Measurements from ENCODE around the gene SLC5A5. TPM values are rescaled to one million over a fixed set of nuclear protein-coding genes. Genes with fewer than 3 reads are reported as not detected.

SLC5A5 gene
- total RNA-seq, 2 experiments from 2014 or later = 1.0 to 1.3 TPM

- intact Hi-C loops (cut with DNase I, micrococcal nuclease) = no loop called here
- no peak for DNase-seq
- no peak for ATAC-seq
- H3K9me3 Mint-ChIP-seq (ENCODE audit: low read depth) = no peaks in the 10 kb centered on the region
- ChIA-PET POLR2A (interaction anchor here (0.5 to 2.5 kb wide), 7 partner anchors 8 to 413 kb away, joined by 4 to 8 read pairs (median 4); partner anchors contain the start of genes CCDC124, JAK3 and SLC5A5), CTCF (interaction anchor here (0.6 to 3.1 kb wide), 3 partner anchors 8 to 90 kb away, joined by 3 to 13 read pairs (median 4); partner anchors contain the start of genes CCDC124 and SLC5A5)
- H3K4me3 Mint-ChIP-seq = no peak overlapping the region
- peaks cover 31% of the 10 kb centered on the region for H3K4me1 Mint-ChIP-seq
- H3K27ac Mint-ChIP-seq = peak overlapping the region; percentile 55
- peaks cover 56% of the 10 kb centered on the region for H3K36me3 Mint-ChIP-seq (ENCODE audit: low read depth)
- no peaks in the 10 kb centered on the region for H3K27me3 Mint-ChIP-seq
Observed at GRCh38 chr19:17863520-17864182, 8.1 kb upstream of the SLC5A5 start.

- Mint-ChIP-seq H3K4me3 (no peak overlapping the region), H3K27me3 (no peaks in the 10 kb centered on the region), H3K36me3 (ENCODE audit: low read depth) (peaks cover 45% of the 10 kb centered on the region), H3K4me1 (peaks cover 24% of the 10 kb centered on the region), H3K27ac (peak overlapping the region; percentile 76), H3K9me3 (ENCODE audit: low read depth) (no peaks in the 10 kb centered on the region)
- ATAC-seq = peak; percentile 39
- no peak for DNase-seq
- intact Hi-C loops (cut with DNase I, micrococcal nuclease) = no loop called here
- ChIA-PET CTCF (interaction anchor here (0.6 to 3.1 kb wide), 4 partner anchors 14 to 132 kb away, joined by 3 to 13 read pairs (median 4); partner anchors contain the start of gene CCDC124), POLR2A (interaction anchor here (0.6 to 2.5 kb wide), 4 partner anchors 18 to 644 kb away, joined by 3 to 8 read pairs (median 5); partner anchors contain the start of genes CCDC124, FCHO1 and JAK3)
Observed at GRCh38 chr19:17865364-17866311, 6.1 kb upstream of the SLC5A5 start.

- H3K27ac Mint-ChIP-seq = no peak overlapping the region
- H3K9me3 Mint-ChIP-seq (ENCODE audit: low read depth) = no peaks in the 10 kb centered on the region
- POLR2A ChIA-PET = interaction anchor here (1.5 to 2.5 kb wide), 2 partner anchors 19 to 66 kb away, joined by 7 to 8 read pairs; partner anchors contain the start of genes CCDC124 and JAK3
- no peaks in the 10 kb centered on the region for H3K27me3 Mint-ChIP-seq
- ATAC-seq = no peak
- peaks cover 20% of the 10 kb centered on the region for H3K4me1 Mint-ChIP-seq
- no peak for DNase-seq
- CTCF ChIA-PET = interaction anchor here (1.9 to 3.1 kb wide), 2 partner anchors 66 to 131 kb away, joined by 5 to 13 read pairs; partner anchors contain the start of gene CCDC124
- intact Hi-C loops (cut with DNase I, micrococcal nuclease) = no loop called here
- peaks cover 37% of the 10 kb centered on the region for H3K36me3 Mint-ChIP-seq (ENCODE audit: low read depth)
- no peak overlapping the region for H3K4me3 Mint-ChIP-seq
Observed at GRCh38 chr19:17866312-17866963, 5.3 kb upstream of the SLC5A5 start.

- Mint-ChIP-seq H3K36me3 (ENCODE audit: low read depth) (peaks cover 31% of the 10 kb centered on the region), H3K4me3 (no peak overlapping the region), H3K4me1 (peaks cover 17% of the 10 kb centered on the region), H3K27ac (no peak overlapping the region), H3K9me3 (ENCODE audit: low read depth) (no peaks in the 10 kb centered on the region), H3K27me3 (no peaks in the 10 kb centered on the region)
- ChIA-PET POLR2A (no interaction called here), CTCF (interaction anchor here (0.6 to 3.1 kb wide), 2 partner anchors 66 to 127 kb away, joined by 3 to 13 read pairs; partner anchors contain the start of gene CCDC124)
- intact Hi-C loops (cut with DNase I, micrococcal nuclease) = no loop called here
- DNase-seq (no peak), ATAC-seq (no peak)
Observed at GRCh38 chr19:17866964-17867486, 4.7 kb upstream of the SLC5A5 start.

GRCh38 chr19:17868669-17869068 is 3.1 kb upstream of the SLC5A5 start:
- Mint-ChIP-seq H3K27me3 (no peaks in the 10 kb centered on the region), H3K27ac (no peak overlapping the region), H3K4me3 (no peak overlapping the region), H3K9me3 (ENCODE audit: low read depth) (no peaks in the 10 kb centered on the region), H3K4me1 (peaks cover 18% of the 10 kb centered on the region), H3K36me3 (ENCODE audit: low read depth) (peaks cover 15% of the 10 kb centered on the region)
- intact Hi-C loops (cut with DNase I, micrococcal nuclease) = no loop called here
- ChIA-PET POLR2A (no interaction called here), CTCF (interaction anchor here (0.7 kb wide), 1 partner anchor 128 kb away, joined by 3 read pairs; no protein-coding TSS in a partner anchor)
- no peak for ATAC-seq
- DNase-seq = no peak

- no peaks in the 10 kb centered on the region for H3K27me3 Mint-ChIP-seq
- no peak overlapping the region for H3K27ac Mint-ChIP-seq
- no peaks in the 10 kb centered on the region for H3K9me3 Mint-ChIP-seq (ENCODE audit: low read depth)
- CTCF ChIA-PET = interaction anchor here (0.9 kb wide), 1 partner anchor 64 kb away, joined by 6 read pairs; the partner anchor contains the start of gene CCDC124
- DNase-seq (no peak), ATAC-seq (no peak)
- H3K4me1 Mint-ChIP-seq = peaks cover 21% of the 10 kb centered on the region
- POLR2A ChIA-PET = no interaction called here
- intact Hi-C loops (cut with DNase I, micrococcal nuclease) = no loop called here
- no peak overlapping the region for H3K4me3 Mint-ChIP-seq
- peaks cover 11% of the 10 kb centered on the region for H3K36me3 Mint-ChIP-seq (ENCODE audit: low read depth)
Observed at GRCh38 chr19:17869114-17869608, 2.6 kb upstream of the SLC5A5 start.

GRCh38 chr19:17871032-17871877 is 490 bp upstream of the SLC5A5 start:
- Mint-ChIP-seq H3K27me3 (no peaks in the 10 kb centered on the region), H3K4me1 (peaks cover 17% of the 10 kb centered on the region), H3K4me3 (peak overlapping the region; percentile 78), H3K36me3 (ENCODE audit: low read depth) (no peaks in the 10 kb centered on the region), H3K9me3 (ENCODE audit: low read depth) (no peaks in the 10 kb centered on the region), H3K27ac (no peak overlapping the region)
- intact Hi-C loops (cut with DNase I, micrococcal nuclease) = loop anchor here (2.0 to 5.0 kb wide), 3 partner anchors 62 to 126 kb away; partner anchors contain the start of gene CCDC124 (in 1 of the 2)
- no peak for ATAC-seq
- no peak for DNase-seq
- CTCF ChIA-PET = interaction anchor here (0.5 to 3.1 kb wide), 10 partner anchors 8 to 281 kb away, joined by 3 to 24 read pairs (median 4); partner anchors contain the start of genes CCDC124 and RPL18A
- POLR2A ChIA-PET = interaction anchor here (0.5 to 2.0 kb wide), 6 partner anchors 8 to 61 kb away, joined by 3 to 14 read pairs (median 6); partner anchors contain the start of genes CCDC124 and RPL18A

- Mint-ChIP-seq H3K4me3 (peak overlapping the region; percentile 78), H3K27ac (peak overlapping the region; percentile 58), H3K36me3 (ENCODE audit: low read depth) (no peaks in the 10 kb centered on the region), H3K4me1 (peaks cover 17% of the 10 kb centered on the region), H3K9me3 (ENCODE audit: low read depth) (no peaks in the 10 kb centered on the region), H3K27me3 (no peaks in the 10 kb centered on the region)
- intact Hi-C loops (cut with DNase I, micrococcal nuclease) = loop anchor here (5.0 kb wide), 2 partner anchors 75 to 125 kb away; no protein-coding TSS in a partner anchor
- ChIA-PET POLR2A (interaction anchor here (0.7 to 2.0 kb wide), 5 partner anchors 9 to 60 kb away, joined by 3 to 14 read pairs (median 7); partner anchors contain the start of genes CCDC124 and RPL18A), CTCF (interaction anchor here (0.7 to 3.1 kb wide), 6 partner anchors 9 to 279 kb away, joined by 3 to 24 read pairs (median 6); partner anchors contain the start of genes CCDC124 and RPL18A)
- ATAC-seq = peak; percentile 60
- DNase-seq = peak; percentile 81
Observed at GRCh38 chr19:17872251-17873001, 681 bp downstream of the SLC5A5 start.
